SK-N-SH treated with all-trans-retinoic acid at 6 μM for 48 hours (cell line): Measurements from ENCODE around the gene MAPK8IP3.

ENCODE experiments used
- ATAC-seq: fragments of 200-7000 bp; cut with Tn5 transposase; 3 replicates; pipeline ENCODE4 v1.9.1; 2020; ENCODE audit warnings: mild to moderate bottlenecking, moderate library complexity
- ARNTL ChIP-seq: fragments of 450-650 bp; formaldehyde crosslinking; IDR thresholded peaks from 2 replicates; pipeline ENCODE4 v1.5.0; 2020; ENCODE audit warnings: low read depth, mild to moderate bottlenecking, moderate library complexity, borderline replicate concordance
- CSDC2 ChIP-seq: fragments of 250-450 bp; sonication (Bioruptor Pico); IDR thresholded peaks from 2 replicates; pipeline ENCODE4 v1.5.0; 2020; ENCODE audit warnings: mild to moderate bottlenecking, moderate library complexity
- ESRRG ChIP-seq: fragments of 250-450 bp; sonication (Bioruptor Pico); IDR thresholded peaks from 2 replicates; pipeline ENCODE4 v1.6.1; 2021; ENCODE audit warnings: mild to moderate bottlenecking
- ISL1 ChIP-seq: fragments of 250-450 bp; sonication (Bioruptor Pico); IDR thresholded peaks from 2 replicates; pipeline ENCODE4 v2.1.2; 2022; ENCODE audit warnings: mild to moderate bottlenecking, moderate library complexity
- OSR1 ChIP-seq: fragments of 250-450 bp; sonication (Bioruptor Pico); IDR thresholded peaks from 2 replicates; pipeline ENCODE4 v1.8.0; 2022; ENCODE audit warnings: moderate library complexity, mild to moderate bottlenecking, inconsistent platforms
- PATZ1 ChIP-seq: fragments of 250-450 bp; sonication (Bioruptor Pico); IDR thresholded peaks from 2 replicates; pipeline ENCODE4 v1.8.0; 2020; ENCODE audit warnings: mild to moderate bottlenecking, moderate library complexity, borderline replicate concordance
- POU6F1 ChIP-seq: fragments of 250-450 bp; sonication (Bioruptor Pico); IDR thresholded peaks from 2 replicates; pipeline ENCODE4 v1.8.0; 2021; ENCODE audit warnings: low read depth, mild to moderate bottlenecking, moderate library complexity, borderline replicate concordance
- PPARA ChIP-seq: fragments of 250-450 bp; sonication (Bioruptor Pico); IDR thresholded peaks from 2 replicates; pipeline ENCODE4 v1.5.0; 2020; ENCODE audit warnings: mild to moderate bottlenecking, borderline replicate concordance
- RARB ChIP-seq: fragments of 250-450 bp; sonication (Bioruptor Pico); IDR thresholded peaks from 2 replicates; pipeline ENCODE4 v1.8.0; 2021; ENCODE audit warnings: mild to moderate bottlenecking, moderate library complexity
- SNAI2 ChIP-seq: fragments of 250-450 bp; sonication (Bioruptor Pico); IDR thresholded peaks from 2 replicates; pipeline ENCODE4 v1.5.0; 2020; ENCODE audit warnings: mild to moderate bottlenecking, moderate library complexity
- TCF4 ChIP-seq: fragments of 250-450 bp; sonication (Bioruptor Pico); IDR thresholded peaks from 2 replicates; pipeline ENCODE4 v1.8.0; 2021; ENCODE audit warnings: mild to moderate bottlenecking, moderate library complexity, borderline replicate concordance
- TOX ChIP-seq: fragments of 250-450 bp; sonication (Bioruptor Pico); IDR thresholded peaks from 2 replicates; pipeline ENCODE4 v1.8.0; 2021; ENCODE audit warnings: mild to moderate bottlenecking, moderate library complexity, borderline replicate concordance
- TSHZ2 ChIP-seq: fragments of 250-450 bp; sonication (Bioruptor Pico); IDR thresholded peaks from 2 replicates; pipeline ENCODE4 v1.5.0; 2020; ENCODE audit warnings: mild to moderate bottlenecking, moderate library complexity
- ZC3H10 ChIP-seq: fragments of 250-450 bp; sonication (Bioruptor Pico); IDR thresholded peaks from 2 replicates; pipeline ENCODE4 v1.5.1; 2021; ENCODE audit warnings: mild to moderate bottlenecking, moderate library complexity
- ZFP30 ChIP-seq: fragments of 450-650 bp; formaldehyde crosslinking; IDR thresholded peaks from 2 replicates; pipeline ENCODE4 v1.5.0; 2022; ENCODE audit warnings: mild to moderate bottlenecking, moderate library complexity
- ZNF565 ChIP-seq: fragments of 450-650 bp; formaldehyde crosslinking; conservative IDR thresholded peaks from 2 replicates; pipeline ENCODE4 v1.5.0; 2020; ENCODE audit warnings: low read depth, mild to moderate bottlenecking, moderate library complexity
- ZNF70 ChIP-seq: fragments of 450-650 bp; formaldehyde crosslinking; IDR thresholded peaks from 2 replicates; pipeline ENCODE4 v1.5.0; 2020; ENCODE audit warnings: mild to moderate bottlenecking, moderate library complexity
- ZNF8 ChIP-seq: fragments of 450-650 bp; formaldehyde crosslinking; IDR thresholded peaks from 2 replicates; pipeline ENCODE4 v1.5.0; 2020; ENCODE audit warnings: mild to moderate bottlenecking, moderate library complexity
- TF ChIP-seq, protein P1 (sequence below): fragments of 250-450 bp; sonication (Bioruptor Pico); IDR thresholded peaks from 2 replicates; pipeline ENCODE4 v1.5.1; 2021; ENCODE audit warnings: mild to moderate bottlenecking, moderate library complexity
- TF ChIP-seq, protein P2 (sequence below): fragments of 250-450 bp; sonication (Bioruptor Pico); IDR thresholded peaks from 2 replicates; pipeline ENCODE4 v1.5.1; 2020; ENCODE audit warnings: low read depth, mild to moderate bottlenecking, moderate library complexity

MAPK8IP3 gene

DNA sequence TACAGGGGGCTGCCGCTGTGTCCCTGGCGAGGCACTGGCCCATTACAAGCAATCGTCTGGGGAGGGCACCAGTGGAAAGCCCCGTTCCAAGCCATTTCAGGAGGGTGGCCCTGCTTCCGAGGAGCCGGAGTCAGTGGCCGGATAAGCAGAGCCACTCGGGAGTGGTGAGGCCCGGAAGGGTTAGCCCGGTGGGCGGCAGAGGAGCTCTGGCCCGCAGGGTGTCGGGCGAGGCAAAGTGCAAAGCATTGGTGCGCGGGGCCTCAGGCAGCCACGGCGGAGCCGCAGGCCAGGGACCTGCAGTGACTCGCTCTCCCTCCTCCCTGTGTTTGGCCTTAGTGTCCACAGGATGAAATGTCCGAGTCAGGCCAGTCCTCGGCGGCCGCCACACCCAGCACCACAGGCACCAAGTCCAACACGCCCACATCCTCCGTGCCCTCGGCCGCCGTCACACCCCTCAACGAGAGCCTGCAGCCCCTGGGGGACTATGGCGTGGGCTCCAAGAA lies 40.7 kb downstream of the MAPK8IP3 start:
- peak; percentile 9; the same call in 2 of the 3 replicates for ATAC-seq
- no peak for TF ChIP-seq OSR1
- no peak for TF ChIP-seq ZC3H10 (CRISPR knock-in tag)
- no peak for TF ChIP-seq TSHZ2
- TF ChIP-seq, protein P1, sequence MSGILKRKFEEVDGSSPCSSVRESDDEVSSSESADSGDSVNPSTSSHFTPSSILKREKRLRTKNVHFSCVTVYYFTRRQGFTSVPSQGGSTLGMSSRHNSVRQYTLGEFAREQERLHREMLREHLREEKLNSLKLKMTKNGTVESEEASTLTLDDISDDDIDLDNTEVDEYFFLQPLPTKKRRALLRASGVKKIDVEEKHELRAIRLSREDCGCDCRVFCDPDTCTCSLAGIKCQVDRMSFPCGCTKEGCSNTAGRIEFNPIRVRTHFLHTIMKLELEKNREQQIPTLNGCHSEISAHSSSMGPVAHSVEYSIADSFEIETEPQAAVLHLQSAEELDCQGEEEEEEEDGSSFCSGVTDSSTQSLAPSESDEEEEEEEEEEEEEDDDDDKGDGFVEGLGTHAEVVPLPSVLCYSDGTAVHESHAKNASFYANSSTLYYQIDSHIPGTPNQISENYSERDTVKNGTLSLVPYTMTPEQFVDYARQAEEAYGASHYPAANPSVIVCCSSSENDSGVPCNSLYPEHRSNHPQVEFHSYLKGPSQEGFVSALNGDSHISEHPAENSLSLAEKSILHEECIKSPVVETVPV (CRISPR knock-in tag) = no peak
- TF ChIP-seq ISL1 (CRISPR knock-in tag) = no peak
- no peak for TF ChIP-seq PATZ1
- TF ChIP-seq ARNTL (CRISPR knock-in tag) = no peak
- no peak for TF ChIP-seq SNAI2 (CRISPR knock-in tag)
- TF ChIP-seq ZNF8 (CRISPR knock-in tag) = no peak
- no peak for TF ChIP-seq POU6F1 (CRISPR knock-in tag)
- no peak for TF ChIP-seq TOX (CRISPR knock-in tag)
- TF ChIP-seq, protein P2, sequence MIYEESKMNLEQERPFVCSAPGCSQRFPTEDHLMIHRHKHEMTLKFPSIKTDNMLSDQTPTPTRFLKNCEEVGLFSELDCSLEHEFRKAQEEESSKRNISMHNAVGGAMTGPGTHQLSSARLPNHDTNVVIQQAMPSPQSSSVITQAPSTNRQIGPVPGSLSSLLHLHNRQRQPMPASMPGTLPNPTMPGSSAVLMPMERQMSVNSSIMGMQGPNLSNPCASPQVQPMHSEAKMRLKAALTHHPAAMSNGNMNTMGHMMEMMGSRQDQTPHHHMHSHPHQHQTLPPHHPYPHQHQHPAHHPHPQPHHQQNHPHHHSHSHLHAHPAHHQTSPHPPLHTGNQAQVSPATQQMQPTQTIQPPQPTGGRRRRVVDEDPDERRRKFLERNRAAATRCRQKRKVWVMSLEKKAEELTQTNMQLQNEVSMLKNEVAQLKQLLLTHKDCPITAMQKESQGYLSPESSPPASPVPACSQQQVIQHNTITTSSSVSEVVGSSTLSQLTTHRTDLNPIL = no peak
- TF ChIP-seq CSDC2 (CRISPR knock-in tag) = no peak

- TF ChIP-seq CSDC2 (CRISPR knock-in tag) (no peak), ZC3H10 (CRISPR knock-in tag) (no peak), ARNTL (CRISPR knock-in tag) (no peak), ZNF565 (CRISPR knock-in tag) (no peak), TOX (CRISPR knock-in tag) (no peak), ZNF70 (CRISPR knock-in tag) (no peak), PPARA (no peak), OSR1 (no peak), ESRRG (no peak), TSHZ2 (no peak), TCF4 (CRISPR knock-in tag) (no peak), ZNF8 (CRISPR knock-in tag) (no peak), ZFP30 (CRISPR knock-in tag) (no peak), RARB (CRISPR knock-in tag) (no peak), POU6F1 (CRISPR knock-in tag) (no peak)
- no peak for ATAC-seq
Observed at GRCh38 chr16:1747934-1748333, 41.9 kb downstream of the MAPK8IP3 start.
